ENCODE data around the gene TMEM60. TPM values are rescaled to one million over a fixed set of nuclear protein-coding genes. Genes with fewer than 3 reads are reported as not detected.
A peak's percentile ranks its signal among the peaks of the same experiment; 100 is the strongest.

The TMEM60 gene
- total RNA-seq, 1 donor from 2014 or later = 9.7 TPM

DNA sequence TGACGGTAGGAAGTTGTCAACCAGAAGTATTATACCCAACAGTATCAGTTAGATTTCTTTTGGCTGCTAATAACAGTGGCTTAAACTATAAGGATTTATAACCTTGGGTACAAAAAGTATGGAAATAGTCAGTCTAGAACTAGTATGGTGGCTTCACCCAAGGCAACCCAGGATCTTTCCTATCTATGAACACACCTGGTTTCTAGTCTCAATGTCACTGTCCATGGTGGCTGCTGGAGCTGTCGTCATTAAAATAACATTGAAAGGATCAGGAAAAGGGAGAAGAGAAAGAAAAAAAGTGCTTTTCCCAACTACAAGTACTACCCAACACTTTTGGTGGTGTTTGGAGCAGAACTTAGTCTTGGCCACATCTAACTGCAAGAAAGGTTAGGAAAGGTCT is 28.1 kb upstream of the TMEM60 start:
- Mint-ChIP-seq H3K4me1 (peaks cover 28% of the 10 kb centered on the region), H3K27ac (no peak overlapping the region), H3K9me3 (peaks cover 25% of the 10 kb centered on the region), H3K36me3 (ENCODE audit: low read depth) (peaks cover 38% of the 10 kb centered on the region), H3K27me3 (no peaks in the 10 kb centered on the region), H3K4me3 (no peak overlapping the region)
- DNase-seq = no peak
- intact Hi-C loops (cut with micrococcal nuclease) = no loop called here

DNA sequence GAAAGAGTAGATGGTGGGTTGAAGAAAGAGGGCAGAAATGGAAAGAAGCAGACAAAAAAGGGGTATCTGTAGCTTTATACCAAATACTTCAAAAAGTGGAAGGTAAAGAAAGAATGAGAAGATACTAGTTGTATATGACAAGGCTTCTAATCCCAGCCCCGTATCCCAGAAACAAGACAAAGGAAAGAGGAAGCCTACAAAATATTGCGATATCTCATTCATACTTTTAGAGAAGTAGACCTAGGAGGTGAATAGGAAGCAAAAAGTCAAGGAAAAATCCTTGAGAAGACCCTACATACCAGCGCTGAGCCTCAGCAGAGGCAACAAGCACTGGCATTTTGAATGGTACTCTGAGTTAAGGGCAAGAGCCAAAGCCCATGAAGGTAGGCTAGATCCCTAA is 26.9 kb upstream of the TMEM60 start:
- Mint-ChIP-seq H3K36me3 (ENCODE audit: low read depth) (peaks cover 46% of the 10 kb centered on the region), H3K4me3 (no peak overlapping the region), H3K9me3 (peaks cover 34% of the 10 kb centered on the region), H3K27ac (no peak overlapping the region), H3K4me1 (peaks cover 17% of the 10 kb centered on the region), H3K27me3 (no peaks in the 10 kb centered on the region)
- DNase-seq = no peak
- intact Hi-C loops (cut with micrococcal nuclease) = no loop called here

DNA sequence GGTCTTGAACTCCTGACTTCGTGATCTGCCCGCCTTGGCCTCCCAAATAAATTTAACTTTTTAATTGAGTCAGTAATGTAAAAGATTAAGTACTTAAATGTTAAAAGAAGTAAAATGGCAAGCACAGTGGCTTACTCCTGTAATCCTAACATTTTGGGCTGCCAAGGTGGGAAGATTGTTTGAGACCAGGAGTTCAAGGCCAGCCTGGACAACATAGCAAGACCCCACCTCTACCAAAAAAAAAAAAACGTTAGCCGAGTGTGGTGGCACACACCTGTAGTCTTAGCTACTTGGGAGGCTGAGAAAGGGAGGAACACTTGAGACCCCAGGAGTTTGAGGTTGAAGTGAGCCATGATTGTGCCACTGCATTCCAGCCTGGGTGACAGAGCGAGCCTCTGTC is 26.4 kb upstream of the TMEM60 start:
- intact Hi-C loops (cut with micrococcal nuclease) = no loop called here
- Mint-ChIP-seq H3K9me3 (peaks cover 34% of the 10 kb centered on the region), H3K27me3 (no peaks in the 10 kb centered on the region), H3K4me3 (no peak overlapping the region), H3K4me1 (peaks cover 14% of the 10 kb centered on the region), H3K36me3 (ENCODE audit: low read depth) (peaks cover 51% of the 10 kb centered on the region), H3K27ac (no peak overlapping the region)
- no peak for DNase-seq

DNA sequence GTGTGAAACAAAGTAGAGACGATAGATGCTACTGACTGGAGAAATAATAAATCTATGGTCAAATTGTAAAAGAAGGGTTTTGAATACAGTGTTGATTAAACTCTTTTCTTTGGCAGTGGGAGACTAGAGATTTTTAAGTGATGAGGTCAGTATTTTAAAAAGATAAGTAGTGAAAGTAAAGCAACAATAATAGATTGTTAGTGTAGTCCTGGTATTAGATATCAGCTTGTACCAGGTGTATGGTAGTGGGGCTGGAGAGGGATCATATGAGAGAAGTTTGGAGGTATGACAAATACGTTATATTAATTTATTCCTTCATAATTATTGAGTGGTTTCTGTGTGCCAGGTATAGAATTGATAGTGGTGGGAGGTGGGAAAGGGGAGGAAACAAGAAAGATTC is 25.6 kb upstream of the TMEM60 start:
- peaks cover 59% of the 10 kb centered on the region for H3K36me3 Mint-ChIP-seq (ENCODE audit: low read depth)
- H3K4me3 Mint-ChIP-seq = no peak overlapping the region
- H3K9me3 Mint-ChIP-seq = peaks cover 38% of the 10 kb centered on the region
- no peak for DNase-seq
- peak overlapping the region; percentile 13 for H3K27ac Mint-ChIP-seq
- H3K4me1 Mint-ChIP-seq = peaks cover 14% of the 10 kb centered on the region
- no peaks in the 10 kb centered on the region for H3K27me3 Mint-ChIP-seq
- intact Hi-C loops (cut with micrococcal nuclease) = no loop called here

DNA sequence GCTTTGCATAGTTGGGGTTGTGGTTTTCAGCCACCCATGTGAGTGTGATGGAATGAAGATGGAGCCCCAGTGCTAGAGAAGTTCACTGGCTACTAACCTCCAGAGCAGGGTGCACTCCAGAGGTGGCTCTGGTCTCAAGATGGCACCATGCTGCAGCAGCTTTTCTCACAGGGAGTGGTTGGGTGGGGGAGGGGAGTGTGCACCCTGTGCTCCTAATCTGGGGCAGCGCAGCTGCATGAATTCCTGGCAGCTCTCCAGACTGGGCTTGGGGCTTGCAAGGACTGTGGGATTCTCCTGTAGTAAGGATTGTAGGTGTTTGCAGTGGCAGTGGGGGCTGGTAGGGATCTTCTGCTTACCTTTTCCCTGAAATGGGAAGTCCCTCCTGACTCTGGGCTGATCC is 24.0 kb upstream of the TMEM60 start:
- Mint-ChIP-seq H3K4me3 (no peak overlapping the region), H3K4me1 (peaks cover 11% of the 10 kb centered on the region), H3K36me3 (ENCODE audit: low read depth) (peaks cover 72% of the 10 kb centered on the region), H3K27me3 (no peaks in the 10 kb centered on the region), H3K27ac (no peak overlapping the region), H3K9me3 (peaks cover 46% of the 10 kb centered on the region)
- no peak for DNase-seq
- intact Hi-C loops (cut with micrococcal nuclease) = no loop called here

DNA sequence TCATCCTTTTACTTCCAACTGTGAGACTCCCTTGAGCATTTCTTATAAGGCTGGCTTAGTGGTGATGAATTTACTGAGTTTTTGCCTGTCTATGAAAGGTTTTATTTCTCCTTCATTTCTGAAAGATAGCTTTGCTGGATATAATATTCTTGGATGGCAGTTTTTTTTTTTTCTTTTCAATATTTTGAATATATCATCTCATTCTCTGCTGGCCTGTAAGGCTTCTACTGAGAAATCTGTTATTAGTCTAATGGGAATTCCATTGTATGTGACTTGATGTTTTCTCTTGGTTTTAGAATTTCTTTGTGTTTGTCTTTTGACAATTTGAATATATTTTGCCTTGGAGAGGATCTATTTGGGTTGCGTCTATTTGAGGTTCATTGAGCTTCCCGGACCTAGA is 22.7 kb upstream of the TMEM60 start:
- Mint-ChIP-seq H3K36me3 (ENCODE audit: low read depth) (peaks cover 84% of the 10 kb centered on the region), H3K27ac (no peak overlapping the region), H3K9me3 (peaks cover 54% of the 10 kb centered on the region)

DNA sequence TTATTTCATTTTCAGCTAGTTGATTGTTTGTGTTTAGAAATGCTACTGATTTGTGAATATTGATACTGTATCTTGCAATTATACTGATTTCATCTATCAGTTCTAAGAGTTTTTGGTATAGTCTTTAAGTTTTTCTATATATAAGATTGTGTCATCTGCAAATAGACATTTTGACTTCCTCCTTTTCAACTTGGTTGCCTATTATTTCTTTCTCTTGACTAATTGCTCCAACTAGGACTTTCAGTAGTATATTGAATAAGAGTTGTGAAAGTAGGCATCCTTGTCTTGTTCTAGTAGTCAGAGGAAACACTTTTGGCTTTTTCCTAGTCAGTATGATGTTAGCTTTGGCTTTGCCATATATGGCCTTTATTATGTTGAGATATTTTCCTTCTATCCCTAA is 20.8 kb upstream of the TMEM60 start:
- Mint-ChIP-seq H3K9me3 (peaks cover 47% of the 10 kb centered on the region), H3K4me3 (no peak overlapping the region), H3K27me3 (no peaks in the 10 kb centered on the region), H3K4me1 (peaks cover 13% of the 10 kb centered on the region), H3K27ac (no peak overlapping the region), H3K36me3 (ENCODE audit: low read depth) (peaks cover 80% of the 10 kb centered on the region)
- intact Hi-C loops (cut with micrococcal nuclease) = no loop called here
- no peak for DNase-seq

More for the DNA sequence above, 22.7 kb upstream of the TMEM60 start:
- Mint-ChIP-seq H3K4me3 (no peak overlapping the region), H3K27me3 (no peaks in the 10 kb centered on the region), H3K4me1 (peaks cover 14% of the 10 kb centered on the region)
- intact Hi-C loops (cut with micrococcal nuclease) = no loop called here
- DNase-seq = no peak

DNA sequence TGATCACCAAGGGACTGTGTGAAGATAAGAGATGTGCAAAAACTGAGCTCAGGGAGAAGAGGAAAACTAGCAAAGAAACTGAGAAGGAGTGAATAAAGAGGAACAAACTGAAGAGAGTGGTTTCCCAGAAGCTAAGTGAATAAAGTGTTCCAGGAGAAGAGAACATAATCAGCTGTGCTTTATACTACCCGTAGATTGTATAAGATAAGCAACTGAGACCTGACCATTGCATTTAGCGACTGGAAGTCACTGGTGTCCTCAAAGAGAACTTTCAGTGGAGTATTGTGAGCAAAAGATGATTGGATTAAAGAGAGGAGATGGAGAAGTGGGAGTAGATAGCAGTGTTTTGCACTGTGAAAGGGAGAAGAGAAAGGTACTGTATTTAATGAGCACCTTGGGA is 14.9 kb upstream of the TMEM60 start:
- Mint-ChIP-seq H3K4me1 (peaks cover 26% of the 10 kb centered on the region), H3K27ac (peak overlapping the region; percentile 63), H3K27me3 (no peaks in the 10 kb centered on the region), H3K9me3 (peaks cover 18% of the 10 kb centered on the region), H3K36me3 (ENCODE audit: low read depth) (peaks cover 50% of the 10 kb centered on the region), H3K4me3 (no peak overlapping the region)
- intact Hi-C loops (cut with micrococcal nuclease) = no loop called here
- DNase-seq = no peak

DNA sequence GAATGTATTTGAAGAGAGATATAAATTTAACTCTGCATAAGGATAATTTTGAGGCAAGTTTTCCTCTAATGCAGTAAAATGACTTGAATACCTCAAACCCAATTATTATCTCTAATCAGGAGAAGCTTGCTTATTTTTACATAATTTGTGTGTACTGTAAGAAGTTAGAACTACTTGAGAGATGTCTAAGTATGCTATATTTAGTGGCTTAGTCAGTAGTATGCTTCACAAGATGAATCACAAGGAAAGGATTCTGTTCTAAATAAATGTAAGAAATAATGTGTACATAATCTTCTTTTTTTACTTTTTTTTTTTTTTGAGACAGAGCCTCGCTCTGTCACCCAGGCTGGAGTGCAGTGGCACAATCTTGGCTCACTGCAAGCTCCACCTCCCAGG is 14.1 kb upstream of the TMEM60 start:
- H3K27ac Mint-ChIP-seq = no peak overlapping the region
- intact Hi-C loops (cut with micrococcal nuclease) = no loop called here
- peaks cover 14% of the 10 kb centered on the region for H3K9me3 Mint-ChIP-seq
- peaks cover 26% of the 10 kb centered on the region for H3K4me1 Mint-ChIP-seq
- no peak for DNase-seq
- no peaks in the 10 kb centered on the region for H3K27me3 Mint-ChIP-seq
- H3K4me3 Mint-ChIP-seq = no peak overlapping the region
- peaks cover 52% of the 10 kb centered on the region for H3K36me3 Mint-ChIP-seq (ENCODE audit: low read depth)

DNA sequence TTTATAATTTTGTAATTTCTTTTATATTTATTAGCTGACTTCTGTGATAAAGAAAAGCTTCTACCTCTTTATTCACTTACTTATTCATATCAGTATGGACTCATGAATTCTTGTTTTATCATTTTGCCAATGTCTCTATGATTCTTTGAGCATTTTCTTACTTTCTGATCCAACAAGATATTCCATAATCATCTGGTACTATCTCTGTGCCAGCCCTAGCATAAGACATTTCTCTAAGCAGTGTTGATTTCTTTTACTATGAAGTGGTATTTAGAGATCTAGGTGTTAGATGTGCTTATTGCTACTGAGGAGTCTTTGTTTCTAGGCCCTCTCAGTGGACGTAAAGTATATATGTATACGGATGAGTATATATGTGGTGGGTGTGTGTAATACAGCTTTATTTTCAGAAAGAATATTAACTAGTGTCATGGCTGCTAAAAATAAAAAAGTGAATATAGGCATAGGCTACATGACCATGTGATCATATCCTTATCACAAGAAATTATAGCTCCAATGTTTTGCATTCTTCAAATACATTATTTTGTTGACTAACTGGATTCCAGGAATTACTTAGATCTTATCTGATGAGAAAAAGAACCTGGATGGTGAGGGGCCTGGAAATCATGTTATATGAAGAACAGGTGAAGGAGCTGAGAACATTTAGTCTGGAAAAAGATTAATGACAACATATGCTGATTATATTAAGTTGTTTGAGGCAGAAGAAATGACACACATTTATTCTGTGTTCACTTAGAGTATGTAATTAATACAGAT is 13.5 kb upstream of the TMEM60 start:
- Mint-ChIP-seq H3K36me3 (ENCODE audit: low read depth) (peaks cover 50% of the 10 kb centered on the region), H3K4me1 (peaks cover 23% of the 10 kb centered on the region), H3K27ac (no peak overlapping the region), H3K27me3 (no peaks in the 10 kb centered on the region), H3K4me3 (no peak overlapping the region), H3K9me3 (peaks cover 9% of the 10 kb centered on the region)
- intact Hi-C loops (cut with micrococcal nuclease) = no loop called here
- no peak for DNase-seq

DNA sequence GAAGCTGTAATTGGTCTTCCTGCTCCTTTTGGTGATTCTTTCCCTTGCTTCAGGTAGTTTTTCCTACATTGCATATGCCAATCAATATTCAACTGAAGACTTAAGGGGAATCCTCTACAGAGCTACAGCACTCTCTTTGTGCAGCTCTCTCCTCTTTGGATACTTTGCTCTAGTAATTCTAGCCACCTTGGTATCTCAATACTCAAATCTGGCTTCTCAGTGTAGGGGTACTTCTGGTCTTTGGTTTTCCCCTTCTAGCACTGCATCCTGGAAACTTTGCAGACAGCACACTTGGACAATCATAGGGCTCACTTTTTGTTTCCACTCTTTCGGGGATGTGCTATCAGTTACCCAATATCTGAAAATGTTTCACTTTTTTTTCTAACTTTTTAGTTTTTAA is 10.3 kb upstream of the TMEM60 start:
- H3K27me3 Mint-ChIP-seq = no peaks in the 10 kb centered on the region
- H3K36me3 Mint-ChIP-seq (ENCODE audit: low read depth) = peaks cover 58% of the 10 kb centered on the region

DNA sequence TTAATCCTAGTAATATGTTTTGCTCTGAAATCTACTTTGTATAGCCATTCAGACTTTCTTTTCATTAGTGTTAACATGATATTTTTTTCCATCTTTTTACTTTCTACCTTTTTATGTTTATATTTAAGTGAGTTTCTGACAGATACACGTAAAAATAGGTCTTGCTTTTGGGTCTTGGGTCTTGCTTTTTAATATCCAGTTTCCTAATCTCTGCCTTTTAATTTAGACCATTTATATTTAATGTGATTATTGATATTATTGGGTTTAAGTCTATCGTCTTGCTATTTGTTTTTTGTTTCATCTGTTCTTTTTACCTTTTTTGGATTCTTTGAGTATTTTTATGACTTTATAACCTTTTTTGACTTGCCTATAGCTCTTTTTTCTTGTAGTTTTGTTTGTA is 8.2 kb upstream of the TMEM60 start:
- intact Hi-C loops (cut with micrococcal nuclease) = no loop called here
- peaks cover 37% of the 10 kb centered on the region for H3K4me1 Mint-ChIP-seq
- peaks cover 56% of the 10 kb centered on the region for H3K36me3 Mint-ChIP-seq (ENCODE audit: low read depth)
- no peak for DNase-seq
- no peaks in the 10 kb centered on the region for H3K27me3 Mint-ChIP-seq
- H3K27ac Mint-ChIP-seq = no peak overlapping the region
- no peak overlapping the region for H3K4me3 Mint-ChIP-seq
- peaks cover 7% of the 10 kb centered on the region for H3K9me3 Mint-ChIP-seq

More for the DNA sequence above, 10.3 kb upstream of the TMEM60 start:
- Mint-ChIP-seq H3K4me3 (no peak overlapping the region), H3K9me3 (peaks cover 7% of the 10 kb centered on the region), H3K4me1 (peaks cover 33% of the 10 kb centered on the region), H3K27ac (peak overlapping the region; percentile 11)
- DNase-seq = no peak
- intact Hi-C loops (cut with micrococcal nuclease) = no loop called here

DNA sequence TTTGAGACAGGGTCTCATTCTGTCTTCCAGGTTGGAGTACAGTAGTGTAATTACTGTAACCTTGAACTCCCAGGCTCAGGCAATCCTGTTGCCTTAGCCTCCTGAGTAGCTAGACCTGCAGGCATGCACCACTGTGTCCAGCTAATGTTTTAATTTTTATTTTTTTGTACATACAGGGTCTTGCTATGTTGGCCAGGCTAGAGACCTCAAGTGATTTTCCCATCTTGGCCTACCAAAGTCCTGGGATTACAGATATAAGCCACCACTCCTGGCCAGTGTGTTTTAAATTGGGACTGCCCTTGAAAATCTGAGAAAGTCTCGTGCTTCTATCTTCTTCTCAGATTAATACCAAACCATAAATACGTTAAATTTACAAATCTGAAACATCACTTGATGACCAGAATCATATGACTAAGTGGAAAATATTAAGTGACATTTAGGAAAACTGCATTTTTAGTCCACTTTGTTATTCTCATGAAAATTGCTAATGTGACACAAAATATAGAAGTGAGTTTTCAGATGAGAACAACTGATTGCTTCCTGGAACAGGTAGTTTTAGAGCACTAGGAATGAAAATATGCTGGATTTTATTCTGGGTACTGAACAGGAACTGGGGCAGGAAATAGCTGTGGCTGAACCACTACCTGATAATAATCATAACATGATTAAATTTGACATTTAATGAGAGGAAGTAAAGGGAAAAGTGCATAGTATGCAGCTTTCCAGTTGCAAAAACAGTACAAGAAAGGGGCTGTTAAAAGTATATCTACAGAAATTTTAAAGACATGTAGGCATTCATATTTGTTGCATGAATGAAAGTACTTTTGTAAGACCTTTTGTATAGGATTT is 4.5 kb upstream of the TMEM60 start:
- Mint-ChIP-seq H3K4me1 (peaks cover 46% of the 10 kb centered on the region), H3K4me3 (peak overlapping the region; percentile 67), H3K27me3 (no peaks in the 10 kb centered on the region), H3K27ac (peak overlapping the region; percentile 79), H3K9me3 (peaks cover 3% of the 10 kb centered on the region), H3K36me3 (ENCODE audit: low read depth) (peaks cover 48% of the 10 kb centered on the region)
- DNase-seq = no peak
- intact Hi-C loops (cut with micrococcal nuclease) = no loop called here

DNA sequence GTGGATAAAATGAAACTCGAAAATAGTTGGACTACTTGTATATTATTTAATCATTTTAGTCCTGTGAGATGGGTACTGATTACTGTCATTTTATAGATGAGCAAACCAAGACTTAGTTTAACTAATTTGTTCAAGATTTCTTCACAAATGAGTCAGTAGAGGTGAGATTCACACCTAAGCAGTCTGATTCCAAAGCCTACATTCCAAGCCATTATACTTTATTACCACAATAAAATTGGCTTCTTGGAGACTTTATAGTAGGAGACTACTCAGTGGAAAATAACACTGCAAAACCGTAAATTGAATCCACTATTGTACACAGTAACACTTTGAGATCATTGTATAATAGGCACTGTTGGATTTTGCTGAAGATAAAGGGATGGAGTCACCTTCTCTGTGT is 2.5 kb upstream of the TMEM60 start:
- intact Hi-C loops (cut with micrococcal nuclease) = no loop called here
- no peaks in the 10 kb centered on the region for H3K9me3 Mint-ChIP-seq
- peak overlapping the region; percentile 12 for H3K27ac Mint-ChIP-seq
- H3K27me3 Mint-ChIP-seq = no peaks in the 10 kb centered on the region
- peak overlapping the region; percentile 97 for H3K4me3 Mint-ChIP-seq
- H3K4me1 Mint-ChIP-seq = peaks cover 60% of the 10 kb centered on the region
- no peak for DNase-seq
- peaks cover 31% of the 10 kb centered on the region for H3K36me3 Mint-ChIP-seq (ENCODE audit: low read depth)
